Activated naive CD4-positive, alpha-beta T cell treated with anti-CD3 and anti-CD28 coated beads, Interleukin-2, amount 50 U/mL, for 72 hours (primary cell): ENCODE measurements around the gene TMEM50A. TPM values are rescaled to one million over a fixed set of nuclear protein-coding genes. Genes with fewer than 3 reads are reported as not detected.
"Not testable (repeated sequence)": the region's sequence is repeated elsewhere in the genome, so short reads cannot be mapped to it uniquely, and the experiment has no call there.

Experiments
- ATAC-seq, 2 donors: fragments of 150-1000 bp; cut with Tn5 transposase; 2 replicates each; pipeline ENCODE4 v1.10.0; 2021; ENCODE audit warnings: mild to moderate bottlenecking in 2 of 2, moderate library complexity in 2 of 2
- DNase-seq, 2 donors: peaks; one replicate each; pipeline ENCODE4 v3.0.0; 2021 to 2022; ENCODE audit warnings: low spot score in 2 of 2
- H3K27ac Mint-ChIP-seq, 2 donors: one replicate each; pipeline ENCODE4 v1.8.0; 2022; ENCODE audit warnings: mild to moderate bottlenecking in 2 of 2, mixed read lengths in 2 of 2
- H3K36me3 Mint-ChIP-seq, 2 donors: one replicate each; pipeline ENCODE4 v1.8.0; 2022; ENCODE audit warnings: mixed read lengths in 2 of 2
- H3K9me3 Mint-ChIP-seq, 2 donors: one replicate each; pipeline ENCODE4 v1.8.0; 2022; ENCODE audit warnings: mixed read lengths in 2 of 2
- total RNA-seq, 2 donors: library from RNA; stranded (reverse); gene quantifications; one replicate each; pipeline ENCODE4 v1.2.3, GENCODE V29; 2022

TMEM50A gene
- total RNA-seq, 2 donors from 2014 or later, result 92.0 to 95.5 TPM

DNA sequence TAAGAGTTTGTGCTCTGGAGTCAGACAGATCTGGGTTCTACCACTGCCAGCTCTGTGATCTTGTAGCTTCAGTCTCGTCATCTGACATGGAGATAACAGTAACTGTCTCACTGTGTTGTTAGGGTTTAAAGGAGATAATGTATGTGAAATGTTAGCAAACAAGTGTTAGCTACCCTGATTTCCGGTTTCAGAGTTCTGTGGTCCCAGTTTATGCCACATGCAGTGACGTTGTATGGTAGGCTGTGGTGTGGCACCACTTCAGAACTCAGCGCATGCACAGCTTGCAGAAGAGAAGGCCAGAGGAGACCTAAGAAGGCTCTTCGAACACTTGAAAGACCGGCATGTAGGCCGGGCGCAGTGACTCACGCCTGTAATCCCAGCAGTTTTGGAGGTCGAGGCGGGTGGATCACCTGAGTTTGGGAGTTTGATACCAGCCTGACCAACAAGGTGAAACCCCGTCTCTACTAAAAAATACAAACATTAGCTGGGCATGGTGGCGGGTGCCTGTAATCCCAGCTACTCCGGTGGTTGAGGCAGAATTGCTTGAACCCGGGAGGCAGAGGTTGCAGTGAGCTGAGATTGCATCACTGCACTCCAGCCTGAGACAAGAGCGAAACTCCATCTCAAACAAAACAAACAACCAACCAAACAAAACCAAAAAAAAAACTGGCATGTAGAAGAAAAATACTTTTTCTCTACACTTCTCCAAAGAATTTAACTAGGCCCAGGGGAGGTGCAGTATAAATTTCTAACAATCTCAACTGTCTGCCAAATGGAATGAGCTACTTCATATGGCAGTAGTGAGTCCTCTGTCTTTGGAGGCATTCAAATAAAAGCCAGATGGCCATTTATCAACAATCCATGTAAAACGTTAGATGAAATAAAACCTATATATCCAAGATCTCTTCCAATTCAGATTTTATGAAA lies 10.0 kb upstream of the TMEM50A start:
- peak; percentile 57 to 74 for ATAC-seq

DNA sequence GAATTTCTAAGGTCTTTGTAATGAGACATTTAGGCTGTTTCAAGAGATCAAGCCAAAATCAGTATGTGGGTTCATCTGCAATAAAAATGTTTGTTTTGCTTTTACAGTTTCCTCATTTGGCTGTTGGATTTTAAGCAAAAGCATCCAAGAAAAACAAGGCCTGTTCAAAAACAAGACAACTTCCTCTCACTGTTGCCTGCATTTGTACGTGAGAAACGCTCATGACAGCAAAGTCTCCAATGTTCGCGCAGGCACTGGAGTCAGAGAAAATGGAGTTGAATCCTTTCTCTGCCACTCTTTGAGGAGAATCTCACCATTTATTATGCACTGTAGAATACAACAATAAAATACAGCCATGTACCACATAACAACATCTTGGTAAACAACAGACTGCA lies 9.3 kb upstream of the TMEM50A start:
- not testable (repeated sequence) for H3K36me3 Mint-ChIP-seq, DNase-seq, ATAC-seq, H3K9me3 Mint-ChIP-seq, H3K27ac Mint-ChIP-seq

More for the DNA sequence above, 10.0 kb upstream of the TMEM50A start:
- not testable (repeated sequence) for H3K36me3 Mint-ChIP-seq, H3K27ac Mint-ChIP-seq, DNase-seq, H3K9me3 Mint-ChIP-seq

DNA sequence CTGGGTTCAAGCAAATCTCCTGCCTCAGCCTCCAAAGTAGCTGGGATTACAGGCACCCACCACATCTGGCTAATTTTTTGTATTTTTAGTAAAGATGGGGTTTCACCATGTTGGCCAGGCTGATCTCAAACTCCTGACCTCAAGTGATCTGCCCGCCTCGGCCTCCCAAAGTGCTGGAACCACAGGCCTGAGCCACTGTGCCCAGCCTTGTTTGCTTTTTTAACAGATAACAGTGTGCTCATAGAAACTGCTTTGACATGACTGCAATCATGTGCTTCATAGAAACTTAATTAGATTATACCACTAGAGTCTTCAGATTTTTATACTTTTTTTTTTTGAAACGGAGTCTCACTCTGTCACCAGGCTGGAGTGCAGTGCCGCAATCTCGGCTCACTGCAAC lies 8.8 kb upstream of the TMEM50A start:
- H3K27ac Mint-ChIP-seq, result peak overlapping the region in 1 of 2 donors; percentile 85
- not testable (repeated sequence) for H3K36me3 Mint-ChIP-seq, DNase-seq, H3K9me3 Mint-ChIP-seq, ATAC-seq

DNA sequence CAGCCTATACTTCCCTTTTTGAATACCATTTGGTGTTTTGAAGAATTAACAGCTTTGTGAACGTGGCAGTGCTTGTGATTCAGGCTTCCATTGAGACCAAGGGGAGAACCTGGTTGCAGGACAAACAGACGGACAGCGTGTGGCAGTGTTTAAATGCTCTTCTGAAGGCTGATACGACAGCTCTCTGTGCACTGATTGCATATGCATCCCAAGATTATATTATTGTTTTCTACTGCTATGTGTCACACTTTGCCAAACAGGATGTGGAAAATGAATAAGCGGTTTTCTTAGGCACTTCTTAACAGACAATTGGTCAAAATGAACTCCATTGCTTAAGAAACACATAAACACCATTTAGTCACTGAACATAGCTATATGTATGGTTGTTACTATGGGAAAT lies 8.2 kb upstream of the TMEM50A start:
- ATAC-seq, result peak; percentile 72 to 93
- H3K27ac Mint-ChIP-seq, result peak overlapping the region in 1 of 2 donors; percentile 85
- H3K9me3 Mint-ChIP-seq, H3K36me3 Mint-ChIP-seq, DNase-seq: not testable (repeated sequence)

DNA sequence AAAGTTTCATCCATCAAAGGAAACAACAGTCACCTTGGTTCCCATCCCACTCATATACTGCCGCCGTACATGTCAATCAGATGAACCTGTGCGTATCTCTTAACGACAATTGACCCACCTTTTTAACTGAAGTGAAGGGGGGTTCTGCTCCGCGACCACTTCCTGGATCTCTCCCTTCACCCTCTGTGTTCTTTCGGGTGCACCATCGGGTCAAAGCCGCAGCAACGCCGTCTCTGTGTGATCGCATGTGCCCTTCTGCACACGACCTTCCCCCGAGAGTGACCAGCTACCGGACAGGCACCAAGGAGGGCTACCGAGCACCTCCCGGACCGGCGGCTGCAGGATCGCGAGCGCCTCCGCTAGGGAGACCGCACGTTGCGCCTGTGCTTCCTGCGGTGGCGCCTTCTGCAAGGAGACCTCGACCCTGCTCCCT lies 1.2 kb upstream of the TMEM50A start:
- DNase-seq, result peak; percentile 16 to 65
- H3K27ac Mint-ChIP-seq, result peak overlapping the region; percentile 78 to 94
- ATAC-seq, result peak; percentile 4 to 13
- not testable (repeated sequence) for H3K9me3 Mint-ChIP-seq, H3K36me3 Mint-ChIP-seq

DNA sequence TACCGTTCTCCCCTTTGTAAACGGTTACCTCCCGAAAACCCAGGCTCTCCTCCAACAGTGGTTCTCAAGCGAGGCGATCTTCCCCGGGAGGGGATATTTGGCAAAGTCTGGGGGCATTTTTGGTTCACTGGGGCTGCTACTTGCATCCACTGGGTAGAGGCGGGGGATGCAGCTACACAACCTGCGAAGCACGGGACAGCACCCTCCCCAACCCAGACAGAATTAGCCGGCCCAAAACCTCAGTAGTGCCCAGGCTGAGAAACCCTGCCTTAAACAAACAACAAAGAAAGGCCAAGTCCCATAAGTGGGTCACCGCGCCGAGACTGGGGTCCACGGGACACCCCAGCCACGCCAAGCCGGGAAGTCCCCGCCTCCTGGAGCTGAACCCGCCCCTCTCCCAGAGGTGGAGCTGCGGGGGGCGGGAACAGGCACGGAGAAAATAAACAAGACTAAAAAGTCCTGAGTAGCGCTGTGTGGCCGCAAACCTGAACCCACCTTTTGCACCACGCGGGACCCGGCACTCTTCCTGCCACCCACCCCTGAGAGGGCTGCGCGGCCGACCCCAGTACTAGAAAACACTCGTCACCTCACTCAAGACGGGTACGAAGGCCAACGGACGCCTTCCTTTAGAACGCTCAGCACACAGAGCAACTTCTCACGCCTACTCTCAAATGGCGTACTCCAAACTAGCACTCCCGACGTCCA lies 499 bp upstream of the TMEM50A start:
- DNase-seq, result peak in 1 of 2 donors; percentile 24
- H3K36me3 Mint-ChIP-seq, H3K9me3 Mint-ChIP-seq: not testable (repeated sequence)
- ATAC-seq, result peak; percentile 71
- H3K27ac Mint-ChIP-seq, result peak overlapping the region; percentile 89 to 96

DNA sequence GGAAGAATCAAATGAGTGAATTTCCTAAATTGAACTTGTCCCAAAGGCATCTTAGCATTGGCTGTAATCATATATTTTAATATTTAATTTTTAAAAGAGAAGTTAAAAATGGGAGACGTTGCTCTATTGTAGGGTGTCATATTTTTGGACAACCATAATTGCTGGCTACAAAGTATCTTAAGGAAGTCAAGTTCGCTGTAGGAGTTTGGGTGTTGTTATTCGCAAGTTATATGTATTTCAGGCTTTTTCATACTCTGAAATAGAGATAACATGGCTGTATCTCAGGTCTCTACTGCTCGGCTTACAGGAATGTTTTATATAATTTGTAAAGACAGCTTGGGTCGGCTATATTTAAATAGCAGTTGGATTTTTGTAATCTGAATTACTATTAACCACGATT lies 852 bp downstream of the TMEM50A start:
- no peaks in the 10 kb centered on the region for H3K9me3 Mint-ChIP-seq
- peak overlapping the region; percentile 77 to 89 for H3K27ac Mint-ChIP-seq
- ATAC-seq, result no peak
- H3K36me3 Mint-ChIP-seq, result peaks cover 6 to 19% of the 10 kb centered on the region in 2 donors
- no peak for DNase-seq

DNA sequence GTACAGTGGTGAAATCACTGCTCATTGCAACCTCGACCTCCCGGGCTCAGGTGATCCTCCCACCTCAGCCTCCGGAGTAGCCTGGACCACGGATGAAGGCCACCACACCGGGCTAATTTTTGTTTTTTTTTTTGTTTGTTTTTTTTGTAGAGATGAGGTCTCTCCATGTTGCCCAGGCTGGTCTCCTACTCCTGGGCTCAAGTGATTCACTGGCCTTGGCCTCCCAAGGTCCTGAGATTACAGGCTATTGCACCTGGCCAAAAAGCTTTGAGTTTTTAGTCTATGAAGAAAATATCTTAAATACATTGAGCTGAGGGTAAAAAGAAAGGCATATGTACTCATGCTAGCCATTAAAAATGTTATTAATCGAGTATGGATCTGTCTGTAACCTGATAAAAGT lies 3.6 kb downstream of the TMEM50A start:
- Mint-ChIP-seq H3K27ac (no peak overlapping the region), H3K36me3 (peaks cover 5 to 22% of the 10 kb centered on the region in 2 donors), H3K9me3 (no peaks in the 10 kb centered on the region)
- ATAC-seq (no peak), DNase-seq (no peak)

DNA sequence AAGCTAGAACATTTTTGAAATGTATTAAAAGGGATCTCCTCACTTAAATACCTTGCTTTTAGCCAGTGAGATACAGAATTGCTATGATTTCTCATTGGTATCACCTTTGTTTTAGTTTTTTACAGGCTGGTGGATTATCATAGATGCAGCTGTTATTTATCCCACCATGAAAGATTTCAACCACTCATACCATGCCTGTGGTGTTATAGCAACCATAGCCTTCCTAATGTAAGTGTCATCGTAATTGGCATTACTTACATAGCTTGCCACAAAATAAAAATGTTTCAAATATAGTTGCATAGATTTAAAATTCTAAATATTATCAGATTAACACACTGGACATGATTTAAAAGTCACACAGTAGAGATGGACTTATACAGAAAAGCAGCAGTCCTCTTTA lies 4.7 kb downstream of the TMEM50A start:
- H3K36me3 Mint-ChIP-seq, result peaks cover 0 to 18% of the 10 kb centered on the region in 2 donors
- DNase-seq, result no peak

DNA sequence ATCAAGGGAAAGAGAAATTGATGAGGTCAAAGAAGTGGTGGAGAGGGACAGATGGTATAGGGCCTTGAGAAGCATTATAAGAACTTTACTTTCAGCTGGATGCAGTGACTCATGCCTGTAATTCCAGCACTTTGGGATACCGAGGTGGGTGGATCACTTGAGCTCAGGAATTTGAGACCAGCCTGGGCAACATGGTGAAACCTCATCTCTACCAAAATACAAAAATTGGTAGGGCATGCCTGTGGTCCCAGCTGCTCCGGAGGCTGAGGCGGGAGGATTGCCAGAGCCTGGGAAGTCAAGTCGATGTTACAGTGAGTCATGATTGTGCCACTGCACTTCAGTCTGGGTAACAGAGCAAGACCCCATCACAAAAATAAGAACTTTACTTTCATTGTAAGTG lies 5.7 kb downstream of the TMEM50A start:
- peak overlapping the region in 1 of 2 donors; percentile 32 for H3K27ac Mint-ChIP-seq
- ATAC-seq (no peak), DNase-seq (no peak)
- H3K36me3 Mint-ChIP-seq, result peaks cover 0 to 18% of the 10 kb centered on the region in 2 donors
- H3K9me3 Mint-ChIP-seq, result no peaks in the 10 kb centered on the region

More for the DNA sequence above, 4.7 kb downstream of the TMEM50A start:
- no peak for ATAC-seq
- Mint-ChIP-seq H3K9me3 (no peaks in the 10 kb centered on the region), H3K27ac (no peak overlapping the region)

DNA sequence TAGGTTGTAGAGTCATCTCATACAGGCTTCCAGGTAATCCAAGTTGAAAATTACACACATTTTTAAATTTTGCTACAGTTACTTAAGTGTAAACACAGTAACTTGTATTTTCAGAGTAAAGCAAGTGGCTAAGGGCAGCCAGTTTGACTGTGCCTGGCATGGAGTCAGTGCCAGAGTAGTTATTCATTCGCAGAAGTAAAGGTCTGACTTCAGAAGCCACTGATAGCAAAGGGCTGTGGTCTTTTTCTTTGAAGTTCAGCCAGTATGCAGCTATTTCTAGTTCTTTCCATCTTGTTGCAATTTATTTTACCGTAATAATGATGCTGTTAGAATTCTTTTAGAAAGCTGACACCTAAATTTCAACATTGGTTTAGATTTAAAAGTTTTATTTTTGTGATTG lies 9.4 kb downstream of the TMEM50A start:
- H3K27ac Mint-ChIP-seq, result no peak overlapping the region
- DNase-seq (no peak), ATAC-seq (no peak)
- peaks cover 0 to 18% of the 10 kb centered on the region in 2 donors for H3K36me3 Mint-ChIP-seq
- H3K9me3 Mint-ChIP-seq, result no peaks in the 10 kb centered on the region

DNA sequence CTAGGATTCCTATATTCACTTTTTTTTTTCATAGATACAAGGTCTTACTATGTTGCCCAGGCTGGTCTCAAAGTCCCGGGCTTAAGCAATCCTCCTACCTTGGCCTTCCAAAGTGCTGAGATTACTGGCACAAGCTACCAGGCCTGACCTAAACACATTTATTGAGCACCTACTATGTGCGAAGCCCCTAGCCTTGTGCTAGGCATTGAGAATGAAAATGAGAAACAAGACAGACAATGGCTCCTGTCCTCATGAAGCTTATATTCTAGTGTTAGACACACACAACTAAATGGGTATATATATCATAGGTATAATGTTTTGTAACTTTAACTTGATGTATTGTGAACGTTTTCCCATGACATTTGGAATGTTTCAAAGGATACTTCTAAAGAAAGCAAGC lies 11.5 kb downstream of the TMEM50A start:
- Mint-ChIP-seq H3K27ac (no peak overlapping the region), H3K36me3 (peaks cover 0 to 6% of the 10 kb centered on the region in 2 donors), H3K9me3 (no peaks in the 10 kb centered on the region)
- ATAC-seq, result no peak
- DNase-seq, result no peak

DNA sequence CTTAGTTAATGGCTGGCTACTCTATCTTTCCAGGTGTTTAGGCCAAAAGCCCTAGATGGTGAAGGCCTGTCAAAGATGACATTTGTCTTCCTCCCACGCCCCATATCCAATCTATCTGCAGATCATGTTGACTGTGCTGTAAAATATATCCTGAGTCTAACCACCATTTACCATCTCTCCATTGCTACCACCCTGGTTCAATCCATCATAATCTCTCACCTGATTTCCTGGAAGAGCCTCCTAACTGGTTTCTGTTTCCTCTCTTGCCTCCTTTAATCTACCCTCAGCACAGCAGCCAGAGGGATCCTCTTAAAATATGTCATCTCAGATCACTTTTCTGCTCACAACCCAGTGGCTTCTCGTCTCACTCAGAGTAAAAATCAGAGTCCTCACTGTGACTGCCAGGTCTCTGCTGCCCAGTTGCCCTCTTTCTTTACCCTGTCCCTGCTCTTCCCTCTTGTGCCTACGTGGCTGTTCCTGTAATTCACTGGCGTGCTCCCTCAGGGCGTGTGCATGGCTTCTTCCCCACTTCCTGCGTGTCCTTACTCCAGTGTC lies 17.8 kb downstream of the TMEM50A start:
- peak; percentile 34 to 77 for ATAC-seq
- Mint-ChIP-seq H3K36me3 (peaks cover 0 to 20% of the 10 kb centered on the region in 2 donors), H3K9me3 (no peaks in the 10 kb centered on the region), H3K27ac (peak overlapping the region; percentile 59 to 92)
- DNase-seq, result no peak

DNA sequence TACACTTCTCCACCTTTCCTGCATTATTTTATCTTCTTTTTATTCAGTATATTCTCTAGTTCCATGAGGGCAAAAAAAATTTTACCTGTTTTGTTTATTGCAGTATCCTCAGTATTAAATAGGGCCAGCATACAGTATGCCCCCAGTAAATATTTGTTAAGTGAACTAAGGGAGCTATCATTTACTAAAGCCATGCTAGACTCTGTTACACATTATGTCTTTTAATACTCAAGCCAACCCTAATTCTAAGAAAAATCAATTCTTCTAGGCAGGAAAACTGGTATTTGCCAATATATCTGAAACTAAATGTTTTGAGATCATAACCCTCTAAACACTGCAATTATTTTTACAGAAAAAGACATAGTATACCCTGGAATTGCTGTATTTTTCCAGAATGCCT lies 18.3 kb downstream of the TMEM50A start:
- peaks cover 4 to 25% of the 10 kb centered on the region in 2 donors for H3K36me3 Mint-ChIP-seq
- ATAC-seq (no peak), DNase-seq (no peak)
- peak overlapping the region; percentile 59 to 92 for H3K27ac Mint-ChIP-seq
- H3K9me3 Mint-ChIP-seq, result no peaks in the 10 kb centered on the region

DNA sequence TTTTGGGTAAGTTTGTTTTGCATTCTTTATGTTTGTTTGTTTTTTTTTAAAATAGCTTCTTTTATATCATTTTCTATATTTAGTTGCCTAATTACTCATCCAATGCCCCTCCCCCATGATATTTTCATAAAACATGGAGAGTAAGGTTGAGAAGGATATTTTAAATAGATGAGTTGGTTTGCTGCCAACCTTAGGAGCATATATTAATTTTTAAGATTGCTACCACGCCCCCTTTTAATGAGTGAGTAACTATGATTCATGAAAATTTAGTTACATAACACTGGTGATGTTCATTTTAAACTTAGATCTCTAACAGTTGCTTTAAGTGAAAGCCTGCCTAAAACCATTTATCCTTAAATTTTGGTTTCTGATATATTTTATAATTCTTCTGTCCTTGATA lies 18.7 kb downstream of the TMEM50A start:
- no peak for ATAC-seq
- peak overlapping the region; percentile 59 to 84 for H3K27ac Mint-ChIP-seq
- peaks cover 8 to 25% of the 10 kb centered on the region in 2 donors for H3K36me3 Mint-ChIP-seq
- H3K9me3 Mint-ChIP-seq, result no peaks in the 10 kb centered on the region
- DNase-seq, result no peak

DNA sequence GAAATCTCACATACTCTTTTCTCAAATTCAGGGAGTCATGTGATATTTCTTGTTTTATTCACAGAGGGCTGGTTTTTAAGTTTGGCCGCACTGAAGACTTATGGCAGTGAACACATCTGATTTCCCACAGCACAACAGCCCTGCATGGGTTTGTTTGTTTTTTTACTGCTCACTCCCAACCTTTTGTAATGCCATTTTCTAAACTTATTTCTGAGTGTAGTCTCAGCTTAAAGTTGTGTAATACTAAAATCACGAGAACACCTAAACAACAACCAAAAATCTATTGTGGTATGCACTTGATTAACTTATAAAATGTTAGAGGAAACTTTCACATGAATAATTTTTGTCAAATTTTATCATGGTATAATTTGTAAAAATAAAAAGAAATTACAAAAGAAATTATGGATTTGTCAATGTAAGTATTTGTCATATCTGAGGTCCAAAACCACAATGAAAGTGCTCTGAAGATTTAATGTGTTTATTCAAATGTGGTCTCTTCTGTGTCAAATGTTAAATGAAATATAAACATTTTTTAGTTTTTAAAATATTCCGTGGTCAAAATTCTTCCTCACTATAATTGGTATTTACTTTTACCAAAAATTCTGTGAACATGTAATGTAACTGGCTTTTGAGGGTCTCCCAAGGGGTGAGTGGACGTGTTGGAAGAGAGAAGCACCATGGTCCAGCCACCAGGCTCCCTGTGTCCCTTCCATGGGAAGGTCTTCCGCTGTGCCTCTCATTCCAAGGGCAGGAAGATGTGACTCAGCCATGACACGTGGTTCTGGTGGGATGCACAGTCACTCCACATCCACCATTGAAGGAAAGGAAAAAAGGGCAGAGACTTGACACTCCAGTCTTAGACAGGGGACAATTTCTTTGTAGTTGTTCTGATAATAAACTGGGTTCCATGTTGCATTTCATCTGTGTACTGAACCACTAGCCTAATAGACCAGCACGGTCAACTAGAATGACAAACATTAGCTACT lies 22.8 kb downstream of the TMEM50A start:
- ATAC-seq (peak in 1 of 2 donors; percentile 55), DNase-seq (no peak)
- peak overlapping the region in 1 of 2 donors; percentile 28 for H3K27ac Mint-ChIP-seq
- peaks cover 10 to 21% of the 10 kb centered on the region in 2 donors for H3K36me3 Mint-ChIP-seq
- H3K9me3 Mint-ChIP-seq, result no peaks in the 10 kb centered on the region
